ACC112 (cell line): ENCODE measurements around the gene DEFB125.

Source experiments
- H2AFZ ChIP-seq: fragments of 200-600 bp; sonication (generic); one replicate; pipeline ENCODE4 v1.6.0; 2017; ENCODE audit warnings: antibody characterized with exemption, low read length; ENCODE audit not compliant: unreplicated experiment
- H3K27ac ChIP-seq: fragments of 200-600 bp; sonication (generic); 2 replicates; pipeline ENCODE4 v1.5.1; 2014; ENCODE audit warnings: low read depth, mild to moderate bottlenecking, antibody characterized with exemption, low read length, moderate library complexity
- H3K27me3 ChIP-seq: fragments of 200-600 bp; sonication (generic); 2 replicates; pipeline ENCODE4 v1.6.1; 2014; ENCODE audit warnings: mild to moderate bottlenecking, antibody characterized with exemption, low read length, moderate library complexity, mixed read lengths; ENCODE audit not compliant: insufficient read depth
- H3K36me3 ChIP-seq: fragments of 200-600 bp; sonication (generic); 2 replicates; pipeline ENCODE4 v1.6.1; 2016; ENCODE audit warnings: mild to moderate bottlenecking, antibody characterized with exemption, low read length, moderate library complexity, mixed read lengths; ENCODE audit not compliant: insufficient read depth
- H3K4me1 ChIP-seq: fragments of 200-600 bp; sonication (generic); one replicate; pipeline ENCODE4 v1.6.1; 2016; ENCODE audit warnings: low read length, mixed read lengths; ENCODE audit not compliant: insufficient read depth, unreplicated experiment, control insufficient read depth
- H3K4me3 ChIP-seq: fragments of 200-600 bp; sonication (generic); 2 replicates; pipeline ENCODE4 v1.5.1; 2014; ENCODE audit warnings: mild to moderate bottlenecking, low read depth, low read length
- H3K79me2 ChIP-seq: fragments of 200-600 bp; sonication (generic); one replicate; pipeline ENCODE4 v1.6.0; 2016; ENCODE audit warnings: low read length; ENCODE audit not compliant: control insufficient read depth, unreplicated experiment, insufficient read depth

The DEFB125 gene

DNA sequence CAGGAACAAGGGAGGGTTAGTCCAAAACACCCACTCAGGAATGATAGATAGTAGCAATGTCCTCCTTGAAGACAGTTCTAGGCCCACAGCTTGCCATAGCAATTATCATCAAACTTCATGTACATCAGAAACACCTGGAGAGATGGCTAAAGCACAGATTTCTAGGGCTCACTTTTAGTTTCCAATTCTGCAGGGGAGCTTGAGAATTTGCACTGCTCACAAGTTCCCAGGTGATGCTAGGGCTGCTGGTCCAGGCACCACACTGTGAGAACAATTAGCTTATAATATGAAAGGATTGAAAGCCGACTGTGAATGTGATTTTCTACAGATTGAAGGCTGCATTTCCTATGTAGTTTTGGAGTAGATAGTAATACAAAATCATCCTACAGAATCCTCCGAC is 58.4 kb downstream of the DEFB125 start:
- Histone ChIP-seq H3K36me3 (no peaks in the 10 kb centered on the region), H3K4me1 (no peaks in the 10 kb centered on the region), H3K27ac (no peak overlapping the region), H3K27me3 (peaks cover 89% of the 10 kb centered on the region), H2AFZ (no peak overlapping the region), H3K4me3 (no peak overlapping the region), H3K79me2 (no peaks in the 10 kb centered on the region)
